Gastrocnemius medialis (tissue), 4 donors: ENCODE data around the gene KIAA1614. TPM values are rescaled to one million over a fixed set of nuclear protein-coding genes. Genes with fewer than 3 reads are reported as not detected.

Experiments used
- ATAC-seq, 2 donors: fragments of 150-250 bp; one replicate each; pipeline ENCODE4 v1.9.1; 2016
- DNase-seq, 2 donors: peaks; one replicate each; pipeline ENCODE4 v3.0.0-alpha.2; 2019
- H3K27ac ChIP-seq, 4 donors: fragments of 200-600 bp; sonication (generic); 1 replicate in 1 of 4; 2 replicates in 3 of 4; pipeline ENCODE4 v1.5.1; 2016 to 2018; ENCODE audit warnings: mild to moderate bottlenecking in 2 of 4, moderate library complexity in 1 of 4
- H3K27me3 ChIP-seq, 3 donors: fragments of 200-600 bp; sonication (generic) in 2 of 3; 1 replicate in 1 of 3; 2 replicates in 2 of 3; pipeline versions ENCODE4 v1.5.1 to v1.6.0; 2016 to 2019; ENCODE audit warnings: mild to moderate bottlenecking in 1 of 3, moderate library complexity in 1 of 3
- H3K36me3 ChIP-seq, 2 donors: fragments of 200-600 bp; sonication (generic) in 1 of 2; one replicate each; pipeline ENCODE4 v1.5.1; 2017 to 2018
- H3K4me1 ChIP-seq, 2 donors: fragments of 200-600 bp; sonication (generic) in 1 of 2; one replicate each; pipeline ENCODE4 v1.5.1; 2016 to 2017; ENCODE audit warnings: mild to moderate bottlenecking in 2 of 2
- H3K4me3 ChIP-seq, 4 donors: fragments of 200-600 bp; sonication (generic) in 3 of 4; 1 replicate in 1 of 4; 2 replicates in 3 of 4; pipeline ENCODE4 v1.5.1; 2016 to 2019; ENCODE audit warnings: mild to moderate bottlenecking in 2 of 4
- H3K9me3 ChIP-seq, 3 donors: fragments of 200-600 bp; sonication (generic) in 2 of 3; 1 replicate in 1 of 3; 2 replicates in 2 of 3; pipeline ENCODE4 v1.5.1; 2016 to 2019
- CTCF ChIP-seq, 5 experiments: fragments of 450-650 bp in 3 of 5; fragments of 200-600 bp in 2 of 5; sonication (generic) in 2 of 5; IDR thresholded peaks in 4 of 5; conservative IDR thresholded peaks in 1 of 5; 1 replicate in 4 of 5; 2 replicates in 1 of 5; pipeline ENCODE4 v1.5.1; 2016 to 2019; ENCODE audit warnings: antibody characterized with exemption in 5 of 5, mild to moderate bottlenecking in 3 of 5, moderate library complexity in 3 of 5
- POLR2A ChIP-seq, 2 donors: fragments of 450-650 bp; IDR thresholded peaks; one replicate each; pipeline ENCODE4 v1.6.1; 2017; ENCODE audit warnings: antibody characterized with exemption in 2 of 2, mild to moderate bottlenecking in 2 of 2, moderate library complexity in 2 of 2
- in situ Hi-C, 4 donors: fragments of 200-750 bp; cut with MboI; loops; one replicate each; pipeline versions ENCODE4 v1.15.0 to v1.8.0; 2017; ENCODE audit warnings: low sequenced_read_pairs in 4 of 4
- intact Hi-C: fragments of 100-400 bp; cut with DNase I; formaldehyde crosslinking; loops from one replicate; pipeline ENCODE4 v1.15.1; 2023; ENCODE audit warnings: low total_unique reads
- total RNA-seq, 4 donors: library from RNA; depleted of rRNA; stranded (reverse); fragments of >200 nt; gene quantifications; one replicate each; pipeline versions ENCODE4 v1.1.0 to v1.2.3, GENCODE V29; 2016

KIAA1614 gene
- total RNA-seq, 4 donors from 2014 or later: 0.51 to 3.3 (median 1.3) TPM

- Histone ChIP-seq H3K9me3 (no peaks in the 10 kb centered on the region), H3K27me3 (no peaks in the 10 kb centered on the region), H3K27ac (no peak overlapping the region), H3K36me3 (no peaks in the 10 kb centered on the region), H3K4me1 (peaks cover 0 to 6% of the 10 kb centered on the region in 2 donors), H3K4me3 (no peak overlapping the region)
- TF ChIP-seq POLR2A (IDR thresholded peaks at IDR 0.05): no peak
- in situ Hi-C loops (loop anchor here (5.0 to 25.0 kb wide), 4 partner anchors 270 to 283 kb away; no protein-coding TSS in a partner anchor), intact Hi-C loops (loop anchor here (5.0 to 10.0 kb wide), 2 partner anchors 130 to 203 kb away; partner anchors contain the start of gene IER5)
- DNase-seq (no peak), ATAC-seq (no peak)
Measured at GRCh38 chr1:180884588-180885300, 28.0 kb upstream of the KIAA1614 start.

GRCh38 chr1:180886338-180886737 lies 26.4 kb upstream of the KIAA1614 start:
- DNase-seq (no peak), ATAC-seq (no peak)
- peaks cover 0 to 6% of the 10 kb centered on the region in 2 donors for H3K4me1 ChIP-seq
- in situ Hi-C loops: loop anchor here in 3 of 4 donors (10.0 to 25.0 kb wide), 3 partner anchors 268 to 278 kb away; no protein-coding TSS in a partner anchor
- H3K4me3 ChIP-seq: no peak overlapping the region
- TF ChIP-seq CTCF (IDR thresholded peaks at IDR 0.05 in 4 of 5, conservative IDR thresholded peaks at IDR 0.05 in 1 of 5) (no peak), POLR2A (IDR thresholded peaks at IDR 0.05) (no peak)
- no peaks in the 10 kb centered on the region for H3K27me3 ChIP-seq
- intact Hi-C loops: loop anchor here (10.0 kb wide), 1 partner anchor 128 kb away; no protein-coding TSS in a partner anchor
- no peak overlapping the region for H3K27ac ChIP-seq
- no peaks in the 10 kb centered on the region for H3K9me3 ChIP-seq
- H3K36me3 ChIP-seq: no peaks in the 10 kb centered on the region

- Histone ChIP-seq H3K36me3 (no peaks in the 10 kb centered on the region), H3K27me3 (no peaks in the 10 kb centered on the region), H3K9me3 (no peaks in the 10 kb centered on the region), H3K4me1 (no peaks in the 10 kb centered on the region), H3K27ac (no peak overlapping the region), H3K4me3 (no peak overlapping the region)
- intact Hi-C loops: loop anchor here (10.0 kb wide), 1 partner anchor 127 kb away; no protein-coding TSS in a partner anchor
- ATAC-seq: no peak
- DNase-seq: no peak
- TF ChIP-seq POLR2A (IDR thresholded peaks at IDR 0.05) (no peak), CTCF (IDR thresholded peaks at IDR 0.05 in 4 of 5, conservative IDR thresholded peaks at IDR 0.05 in 1 of 5) (no peak)
- in situ Hi-C loops: loop anchor here in 3 of 4 donors (10.0 to 25.0 kb wide), 3 partner anchors 267 to 277 kb away; no protein-coding TSS in a partner anchor
Measured at GRCh38 chr1:180887841-180888240, 24.9 kb upstream of the KIAA1614 start.

GRCh38 chr1:180888870-180889269 lies 23.8 kb upstream of the KIAA1614 start:
- H3K27ac ChIP-seq: no peak overlapping the region
- no peaks in the 10 kb centered on the region for H3K36me3 ChIP-seq
- intact Hi-C loops: loop anchor here (10.0 kb wide), 1 partner anchor 126 kb away; no protein-coding TSS in a partner anchor
- ATAC-seq: no peak
- no peak overlapping the region for H3K4me3 ChIP-seq
- in situ Hi-C loops: loop anchor here in 3 of 4 donors (10.0 to 25.0 kb wide), 3 partner anchors 266 to 276 kb away; no protein-coding TSS in a partner anchor
- H3K27me3 ChIP-seq: no peaks in the 10 kb centered on the region
- DNase-seq: no peak
- TF ChIP-seq CTCF (IDR thresholded peaks at IDR 0.05 in 4 of 5, conservative IDR thresholded peaks at IDR 0.05 in 1 of 5): no peak
- no peak for TF ChIP-seq POLR2A (IDR thresholded peaks at IDR 0.05)
- no peaks in the 10 kb centered on the region for H3K4me1 ChIP-seq
- H3K9me3 ChIP-seq: no peaks in the 10 kb centered on the region

- in situ Hi-C loops: loop anchor here in 3 of 4 donors (10.0 to 25.0 kb wide), 3 partner anchors 265 to 275 kb away; no protein-coding TSS in a partner anchor
- Histone ChIP-seq H3K9me3 (no peaks in the 10 kb centered on the region), H3K27me3 (no peaks in the 10 kb centered on the region), H3K4me3 (no peak overlapping the region), H3K4me1 (no peaks in the 10 kb centered on the region), H3K36me3 (no peaks in the 10 kb centered on the region), H3K27ac (no peak overlapping the region)
- no peak for TF ChIP-seq CTCF (IDR thresholded peaks at IDR 0.05 in 4 of 5, conservative IDR thresholded peaks at IDR 0.05 in 1 of 5)
- no peak for TF ChIP-seq POLR2A (IDR thresholded peaks at IDR 0.05)
- intact Hi-C loops: loop anchor here (10.0 kb wide), 1 partner anchor 125 kb away; no protein-coding TSS in a partner anchor
- DNase-seq: no peak
- ATAC-seq: no peak
Measured at GRCh38 chr1:180889325-180889724, 23.4 kb upstream of the KIAA1614 start.
